Activated CD4-positive, alpha-beta T cell treated with anti-CD3 and anti-CD28 coated beads, Interleukin-2, amount 50 U/mL, for 24 hours (primary cell): Measurements from ENCODE around the gene GPD1L.

ENCODE experiments used
- DNase-seq, 2 donors: peaks; one replicate each; pipeline ENCODE4 v3.0.0-alpha.2; 2020; ENCODE audit warnings: low read depth in 1 of 2, low spot score in 1 of 2

The GPD1L gene

DNA sequence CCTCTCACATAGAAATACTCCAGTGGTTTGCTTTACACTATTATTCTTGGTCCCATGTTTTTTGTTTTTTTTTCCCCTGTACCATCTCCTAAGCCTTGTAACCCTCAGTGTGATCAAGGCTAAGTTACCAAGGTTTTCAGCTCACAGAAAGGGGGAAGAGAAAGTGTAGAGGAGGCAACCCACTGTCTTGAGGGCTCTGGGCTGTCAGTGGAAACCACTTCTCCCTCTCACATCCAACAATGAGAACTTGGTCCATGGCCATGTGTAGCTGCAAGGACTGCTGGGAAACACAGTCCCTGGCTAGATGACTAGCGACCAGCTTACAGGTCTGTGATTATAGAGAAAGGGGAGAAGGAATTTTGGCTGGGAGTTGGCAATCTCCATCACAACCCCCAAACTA lies 30.3 kb downstream of the GPD1L start:
- DNase-seq, result no peak

GRCh38 chr3:32137870-32138269 lies 31.4 kb downstream of the GPD1L start:
- DNase-seq, result no peak

DNA sequence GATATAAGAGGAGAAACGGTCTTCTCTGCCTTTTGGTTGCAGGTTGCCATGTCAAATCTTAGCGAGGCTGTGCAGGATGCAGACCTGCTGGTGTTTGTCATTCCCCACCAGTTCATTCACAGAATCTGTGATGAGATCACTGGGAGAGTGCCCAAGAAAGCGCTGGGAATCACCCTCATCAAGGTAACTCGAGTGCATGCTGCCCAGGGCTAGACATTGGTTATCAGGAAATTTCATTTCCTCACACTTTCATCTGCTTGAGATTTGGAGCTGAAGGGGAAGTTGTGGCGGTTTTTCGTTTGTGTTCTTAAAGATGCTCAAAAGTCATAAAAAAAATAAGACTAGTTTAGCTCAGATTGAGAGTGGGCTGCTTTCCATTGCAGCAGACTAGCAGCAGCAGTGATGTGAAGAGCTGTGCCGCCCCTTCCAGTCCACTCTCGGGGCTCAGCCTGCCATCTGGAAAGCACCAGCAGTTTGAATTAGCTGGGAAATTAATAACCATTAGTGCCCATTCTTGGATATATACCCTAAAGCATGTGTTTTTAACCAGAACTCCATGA lies 32.2 kb downstream of the GPD1L start:
- DNase-seq, result no peak

DNA sequence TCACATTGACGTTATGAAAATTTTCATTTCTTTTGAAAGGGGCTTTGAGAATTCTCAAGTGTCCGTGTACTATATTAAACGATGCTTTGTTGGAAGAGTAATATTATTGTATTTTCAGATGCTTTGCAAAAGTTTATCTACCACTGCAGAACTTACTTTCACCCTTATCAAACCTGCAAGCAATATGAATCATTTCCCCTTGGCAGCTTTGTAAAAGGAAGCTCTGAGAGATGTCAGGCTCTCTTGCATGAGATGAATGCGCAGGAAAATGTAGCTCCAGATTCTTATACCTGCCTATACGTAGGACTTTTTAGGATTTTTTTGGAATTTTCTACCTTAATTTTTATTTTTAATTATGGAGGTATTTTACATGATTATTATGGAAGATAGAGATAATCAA lies 34.5 kb downstream of the GPD1L start:
- DNase-seq, result no peak

DNA sequence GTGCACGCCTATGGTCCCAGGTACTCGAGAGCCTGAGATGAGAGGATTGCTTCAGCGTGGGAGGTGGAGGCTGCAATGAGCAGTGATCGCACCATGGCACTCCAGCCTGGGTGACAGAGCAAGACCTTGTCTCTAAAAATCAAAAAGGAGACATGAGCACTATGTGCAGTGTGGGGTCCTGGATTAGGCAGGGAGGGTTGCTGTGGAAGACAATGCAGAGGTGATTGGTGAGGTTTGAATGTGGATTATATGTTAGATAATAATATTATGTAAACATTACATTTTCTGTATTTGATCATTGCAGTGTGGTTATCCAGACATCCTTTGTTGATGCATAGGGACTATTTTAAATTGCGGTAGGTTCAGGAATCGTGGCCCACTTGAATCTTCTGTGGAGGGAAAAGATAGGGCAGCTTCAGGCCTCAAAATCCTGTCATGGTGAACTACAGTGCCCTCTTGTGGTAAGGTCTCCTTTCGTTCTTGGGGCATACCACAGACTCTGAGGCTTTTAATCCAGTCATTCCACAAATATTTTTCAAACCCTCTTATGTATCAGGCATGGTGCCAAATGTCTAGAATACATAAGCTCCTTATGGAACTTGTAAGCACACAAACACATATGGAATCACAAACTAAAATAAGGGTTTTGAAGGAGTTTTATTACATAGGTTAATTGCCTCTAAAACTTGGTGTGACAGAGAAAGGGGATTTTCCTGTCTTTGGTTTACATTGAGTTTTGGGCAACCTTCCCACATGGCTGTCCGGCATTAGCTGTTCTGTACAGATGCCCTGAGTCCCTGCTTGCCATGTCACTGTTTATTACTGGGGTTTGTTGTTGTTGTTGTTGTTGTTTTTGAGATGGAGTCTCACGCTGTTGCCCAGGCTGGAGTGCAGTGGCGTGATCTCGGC lies 37.7 kb downstream of the GPD1L start:
- peak in 1 of 2 donors; percentile 62 for DNase-seq

DNA sequence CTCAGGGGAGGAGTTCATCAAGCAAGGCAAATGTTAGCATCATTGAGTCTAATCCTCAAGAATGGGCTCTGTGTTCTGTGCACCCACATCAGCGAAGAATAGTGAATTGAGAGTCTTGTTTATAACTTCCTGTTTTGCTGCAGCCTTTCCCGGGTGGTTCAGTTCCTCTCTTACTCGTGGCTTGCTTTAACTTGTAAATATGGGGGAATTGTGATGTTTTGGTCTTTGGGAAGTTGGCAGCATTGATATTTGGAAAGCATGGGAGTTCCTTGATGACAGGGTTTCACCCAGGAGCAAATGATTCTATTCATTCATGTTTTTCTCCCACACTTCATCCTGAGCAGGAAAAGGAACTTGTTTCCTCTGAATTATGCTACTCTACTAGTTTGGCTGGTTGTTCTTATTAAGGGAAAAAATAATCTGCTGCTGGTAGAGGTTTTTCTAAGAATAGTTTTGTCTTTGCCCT lies 40.4 kb downstream of the GPD1L start:
- no peak for DNase-seq

DNA sequence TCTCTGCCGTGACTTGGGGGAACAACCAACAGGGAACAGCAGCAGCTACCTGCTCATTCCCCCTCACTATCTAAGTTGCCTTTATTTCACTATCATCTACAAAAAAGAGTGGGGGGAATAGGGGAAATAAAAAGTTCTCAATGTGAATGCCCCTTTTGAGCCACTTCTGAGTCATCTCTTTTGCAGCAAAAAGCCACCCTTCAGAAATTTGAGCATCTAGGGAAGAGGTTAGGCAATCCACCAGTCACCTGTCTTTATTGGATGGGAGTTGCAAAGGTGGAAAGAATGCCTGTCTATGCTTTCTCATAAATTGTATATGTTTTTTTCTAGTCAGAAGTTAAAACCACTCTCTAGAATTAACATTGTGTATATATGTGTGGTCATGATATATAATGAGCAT lies 41.1 kb downstream of the GPD1L start:
- no peak for DNase-seq

DNA sequence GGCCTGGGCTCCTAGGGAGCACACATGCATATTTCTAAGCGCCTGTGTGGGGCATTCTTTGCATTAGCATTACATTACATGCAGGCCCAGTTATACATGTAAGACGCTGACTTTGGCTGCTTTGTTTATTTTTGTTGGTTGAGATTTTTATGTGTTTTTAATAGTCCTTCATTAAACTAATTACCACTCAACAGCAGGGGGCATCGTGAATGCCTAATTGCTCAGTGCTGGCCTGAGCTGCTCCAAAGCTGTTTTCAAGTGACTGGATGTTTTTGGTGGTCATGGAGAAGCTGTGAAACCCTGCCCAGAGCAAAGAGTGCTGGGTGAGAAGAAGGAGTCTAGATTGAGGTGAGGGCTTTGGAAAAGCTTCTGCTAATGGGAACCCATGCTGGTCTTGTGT lies 41.5 kb downstream of the GPD1L start:
- no peak for DNase-seq

GRCh38 chr3:32148351-32148750 lies 41.9 kb downstream of the GPD1L start:
- DNase-seq, result no peak

- no peak for DNase-seq
Observed at GRCh38 chr3:32153414-32154204, 47.2 kb downstream of the GPD1L start.

DNA sequence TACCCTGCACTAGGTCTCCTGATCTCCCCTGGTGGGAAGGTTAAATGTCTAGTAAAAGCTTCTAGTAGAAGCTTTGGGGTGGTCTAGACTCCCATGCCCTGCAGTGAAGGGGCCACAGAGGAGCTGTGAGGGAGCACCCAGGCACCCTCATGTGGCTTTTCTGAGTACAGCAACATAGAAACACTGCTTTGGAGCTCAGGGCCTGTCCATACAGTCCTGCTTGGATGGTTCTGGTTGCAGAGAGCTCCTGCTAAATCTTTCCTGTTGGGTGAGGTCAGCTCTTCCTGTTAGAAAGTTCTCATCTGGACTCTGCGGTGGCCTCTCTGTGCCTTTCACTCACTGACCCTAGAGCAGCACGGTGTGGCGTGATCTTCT lies 47.8 kb downstream of the GPD1L start:
- no peak for DNase-seq

DNA sequence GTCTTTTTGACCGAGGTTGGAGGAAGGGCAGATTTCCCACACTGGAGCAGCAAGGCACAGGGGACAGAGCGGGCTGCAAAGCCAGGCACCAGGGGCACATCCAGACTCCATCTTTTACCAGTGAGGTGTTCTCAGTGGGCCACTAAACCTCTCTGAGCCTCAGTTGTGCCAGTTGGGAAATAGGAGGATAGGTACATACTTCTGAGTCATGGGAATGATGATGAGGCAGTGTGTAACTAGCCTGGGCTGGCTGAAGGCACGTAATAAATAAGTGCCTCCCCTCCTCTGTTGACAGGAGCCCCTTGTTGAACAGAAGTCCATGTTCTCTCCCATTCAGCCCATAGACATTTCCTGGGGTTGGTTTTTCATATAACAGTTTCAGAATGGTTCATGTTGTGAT lies 48.7 kb downstream of the GPD1L start:
- DNase-seq, result no peak

DNA sequence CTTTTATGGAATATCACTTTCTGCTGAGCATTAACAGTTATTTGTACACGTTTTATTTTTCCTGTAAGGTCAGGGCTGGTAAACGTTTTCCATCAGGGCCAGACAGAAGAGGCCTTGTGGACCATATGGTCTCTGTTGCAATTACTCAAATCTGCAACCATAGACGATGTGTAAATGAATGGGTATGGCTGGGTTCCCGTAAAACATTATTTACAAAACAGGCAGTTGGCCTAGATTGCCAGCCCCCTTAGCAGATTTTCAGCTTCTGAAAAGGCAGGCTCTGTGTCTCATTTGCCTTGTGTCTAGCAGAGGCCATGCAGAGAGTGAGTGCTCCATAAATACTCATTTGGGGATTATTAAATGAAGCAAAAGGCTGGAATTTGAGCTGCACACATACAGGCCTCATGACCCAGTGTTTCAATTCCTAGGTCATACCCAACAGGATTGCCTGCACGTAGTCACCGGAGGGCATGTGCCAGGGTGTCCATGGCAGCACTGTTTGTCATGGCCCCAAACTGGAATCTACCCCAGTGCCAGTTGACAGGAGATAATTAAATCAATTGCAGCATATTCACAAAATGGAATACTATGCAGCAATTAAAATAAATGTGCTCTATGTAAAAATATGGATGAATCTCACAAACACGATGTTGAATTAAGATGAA lies 51.3 kb downstream of the GPD1L start:
- no peak for DNase-seq

- DNase-seq, result no peak
Observed at GRCh38 chr3:32160706-32161214, 54.3 kb downstream of the GPD1L start.

DNA sequence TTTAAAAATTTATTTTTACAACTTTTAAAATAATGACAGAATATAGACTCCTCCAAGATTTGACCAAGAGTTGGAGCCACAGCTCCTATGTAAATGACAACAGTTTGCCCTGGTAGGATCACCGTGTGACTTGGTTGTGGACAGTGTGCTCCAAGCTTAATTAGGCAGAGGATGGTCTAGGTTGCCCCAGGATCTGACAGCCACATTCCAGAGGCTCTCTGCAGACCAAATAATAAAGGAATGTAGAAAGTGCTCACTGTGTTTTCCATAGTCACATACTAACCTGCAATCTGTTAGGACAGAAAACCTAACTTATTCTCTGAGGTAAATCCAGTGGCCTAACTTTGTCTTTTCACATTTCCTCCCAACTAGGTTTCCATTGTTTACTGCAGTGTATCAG lies 59.0 kb downstream of the GPD1L start:
- no peak for DNase-seq

GRCh38 chr3:32166654-32167053 lies 60.2 kb downstream of the GPD1L start:
- no peak for DNase-seq

- no peak for DNase-seq
Observed at GRCh38 chr3:32172420-32172819, 66.0 kb downstream of the GPD1L start.

GRCh38 chr3:32175607-32176197 lies 69.3 kb downstream of the GPD1L start:
- peak in 1 of 2 donors; percentile 50 for DNase-seq

DNA sequence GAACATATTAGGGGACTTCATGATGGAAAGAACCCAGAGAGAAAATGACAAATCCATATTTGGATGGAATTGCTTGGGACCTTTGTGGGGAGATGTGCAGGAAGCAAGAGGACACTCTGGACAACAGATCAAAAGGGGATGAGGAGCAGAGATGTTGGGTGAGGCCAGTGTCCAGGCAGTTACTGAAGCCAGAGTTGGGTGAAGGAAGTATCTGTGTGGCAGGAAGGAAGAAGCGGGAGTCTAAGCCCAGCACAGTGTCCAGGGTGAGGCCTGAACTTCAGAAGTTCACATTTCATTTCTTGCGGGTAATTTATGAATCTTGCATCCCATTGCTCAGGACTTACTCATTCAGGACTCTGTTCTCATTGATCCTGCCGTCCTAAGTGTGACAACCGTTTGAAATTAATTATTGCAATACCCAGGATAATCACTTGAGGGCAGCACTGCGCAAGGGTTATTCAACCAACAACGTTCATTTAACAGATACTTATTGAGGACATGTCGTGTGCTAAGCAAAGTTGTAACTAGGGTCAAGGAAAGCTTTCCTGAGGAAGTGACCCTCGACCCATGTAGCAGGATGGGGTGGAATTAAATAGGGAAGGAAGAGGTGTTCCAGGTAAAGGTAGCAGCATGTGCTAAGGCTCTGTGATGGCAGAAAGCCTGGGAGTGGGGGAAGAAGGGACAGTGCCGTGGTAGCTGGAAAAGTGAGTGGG lies 70.7 kb downstream of the GPD1L start:
- peak; percentile 24 to 73 for DNase-seq

DNA sequence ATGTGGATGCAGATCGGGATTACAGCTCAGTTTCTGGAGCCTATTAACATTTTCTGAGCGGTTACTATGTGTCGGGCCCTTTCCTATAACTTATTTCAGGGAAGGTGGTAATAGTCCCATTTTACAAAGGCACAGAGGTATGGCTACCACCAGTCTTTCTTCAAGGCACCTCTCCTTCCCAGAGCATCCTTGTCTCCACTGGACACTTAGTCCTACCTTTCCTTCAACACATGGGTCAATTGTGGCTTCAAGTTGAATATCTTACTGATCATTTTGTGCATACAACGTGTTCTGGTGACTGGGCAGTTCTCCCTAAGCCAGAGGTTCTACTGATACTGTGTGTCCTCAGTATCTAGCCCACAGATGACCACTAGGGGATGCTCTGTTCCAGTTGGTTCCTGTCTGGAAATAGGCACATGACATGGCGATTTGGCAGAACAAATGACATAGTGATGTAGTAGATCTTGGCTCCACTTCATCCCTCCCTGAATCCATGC lies 71.3 kb downstream of the GPD1L start:
- DNase-seq, result peak in 1 of 2 donors; percentile 44
